AG04450 (cell line): Measurements from ENCODE around the gene ROBO3. TPM values are rescaled to one million over a fixed set of nuclear protein-coding genes. Genes with fewer than 3 reads are reported as not detected.

Experiments used
- CTCF ChIA-PET: fragments of 300-600, 350-600 bp; formaldehyde crosslinking; extraction: SDS; loops from one replicate; lab custom pipeline; 2022; ENCODE audit warnings: antibody characterized with exemption, inconsistent platforms; lab: Charles Lee
- POLR2A ChIA-PET: fragments of 350-600 bp; formaldehyde crosslinking; extraction: SDS; loops from one replicate; lab custom pipeline; 2021; ENCODE audit warnings: antibody characterized with exemption, inconsistent platforms; lab: Yijun Ruan, JAX
- DNase-seq: peaks from one replicate; pipeline ENCODE4 v3.0.0-alpha.2; 2011; ENCODE audit warnings: low read depth, low spot score
- H3K27ac ChIP-seq: one replicate; pipeline ENCODE4 v1.5.1; 2012; ENCODE audit warnings: low read depth, low read length, control low read depth
- H3K27me3 ChIP-seq: one replicate; pipeline ENCODE4 v1.6.0; 2012; ENCODE audit warnings: low read length; ENCODE audit not compliant: control insufficient read depth, insufficient read depth
- H3K4me3 ChIP-seq: 2 replicates; pipeline ENCODE4 v1.5.1; 2011; ENCODE audit warnings: mild to moderate bottlenecking, low read depth, low read length, control low read depth
- H3K9me3 ChIP-seq: 2 replicates; pipeline ENCODE4 v1.5.1; 2012; ENCODE audit warnings: low read length; ENCODE audit not compliant: control insufficient read depth, insufficient read depth
- polyA plus RNA-seq: library from polyadenylated mRNA; depleted of rRNA; stranded (reverse); fragments of >200 nt; gene quantifications from 2 replicates; pipeline ENCODE4 v1.2.3, GENCODE V29; 2011
- TF ChIP-seq, protein P1 (sequence below): IDR thresholded peaks from 2 replicates; pipeline ENCODE4 v1.5.1; 2011; ENCODE audit warnings: low read depth, low read length, control low read depth, inconsistent platforms

ROBO3 gene
- polyA plus RNA-seq, 1 experiment, result 28.9 TPM

DNA sequence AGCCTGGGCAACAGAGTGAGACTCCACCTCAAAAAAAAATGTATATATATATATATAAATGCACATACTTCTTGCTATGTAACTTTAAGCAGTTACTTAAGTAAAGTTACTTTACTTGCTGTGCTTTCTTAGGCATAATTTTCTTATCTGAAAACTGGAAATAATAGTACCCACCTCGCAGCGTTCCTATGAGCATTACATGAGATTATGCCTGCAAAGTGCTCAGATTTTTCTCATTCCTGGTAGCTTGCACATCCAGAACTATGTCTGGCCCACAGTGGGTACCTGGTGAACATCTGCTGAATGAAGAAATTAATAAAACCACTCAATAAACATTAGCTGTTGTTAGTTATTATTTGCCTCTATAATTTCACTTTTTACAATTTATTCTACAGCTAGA lies 6.1 kb upstream of the ROBO3 start:
- H3K9me3 ChIP-seq, result no peaks in the 10 kb centered on the region; the same call in 1 of the 2 replicates
- no peak overlapping the region for H3K27ac ChIP-seq
- no peak for DNase-seq
- TF ChIP-seq, protein P1, sequence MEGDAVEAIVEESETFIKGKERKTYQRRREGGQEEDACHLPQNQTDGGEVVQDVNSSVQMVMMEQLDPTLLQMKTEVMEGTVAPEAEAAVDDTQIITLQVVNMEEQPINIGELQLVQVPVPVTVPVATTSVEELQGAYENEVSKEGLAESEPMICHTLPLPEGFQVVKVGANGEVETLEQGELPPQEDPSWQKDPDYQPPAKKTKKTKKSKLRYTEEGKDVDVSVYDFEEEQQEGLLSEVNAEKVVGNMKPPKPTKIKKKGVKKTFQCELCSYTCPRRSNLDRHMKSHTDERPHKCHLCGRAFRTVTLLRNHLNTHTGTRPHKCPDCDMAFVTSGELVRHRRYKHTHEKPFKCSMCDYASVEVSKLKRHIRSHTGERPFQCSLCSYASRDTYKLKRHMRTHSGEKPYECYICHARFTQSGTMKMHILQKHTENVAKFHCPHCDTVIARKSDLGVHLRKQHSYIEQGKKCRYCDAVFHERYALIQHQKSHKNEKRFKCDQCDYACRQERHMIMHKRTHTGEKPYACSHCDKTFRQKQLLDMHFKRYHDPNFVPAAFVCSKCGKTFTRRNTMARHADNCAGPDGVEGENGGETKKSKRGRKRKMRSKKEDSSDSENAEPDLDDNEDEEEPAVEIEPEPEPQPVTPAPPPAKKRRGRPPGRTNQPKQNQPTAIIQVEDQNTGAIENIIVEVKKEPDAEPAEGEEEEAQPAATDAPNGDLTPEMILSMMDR, result no peak
- CTCF ChIA-PET, result interaction anchor here (0.6 to 3.5 kb wide), 4 partner anchors 17 to 22 kb away, joined by 3 to 25 read pairs (median 10); no protein-coding TSS in a partner anchor
- peaks cover 62% of the 10 kb centered on the region for H3K27me3 ChIP-seq
- no peak overlapping the region for H3K4me3 ChIP-seq
- POLR2A ChIA-PET, result no interaction called here

DNA sequence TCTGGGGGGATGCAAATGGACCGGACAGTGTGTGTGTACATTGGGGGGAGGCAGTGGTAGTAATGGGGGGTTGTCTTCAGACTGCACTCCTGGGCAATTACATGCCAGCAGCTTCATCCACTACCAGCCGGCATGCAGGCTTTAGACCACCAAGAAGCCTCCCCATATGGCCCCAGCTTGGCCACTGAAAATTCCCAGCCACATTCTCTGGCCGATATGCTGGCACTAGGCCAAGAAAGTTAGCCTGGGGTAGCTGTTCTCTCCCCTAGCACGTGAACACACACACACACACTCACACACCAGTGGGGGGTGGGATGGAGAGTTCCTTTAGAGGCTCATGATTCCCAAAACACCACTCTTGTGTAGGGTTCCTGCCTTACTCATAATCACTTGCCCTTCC lies 3.6 kb upstream of the ROBO3 start:
- TF ChIP-seq, protein P1, result no peak
- no peak for DNase-seq
- CTCF ChIA-PET, result interaction anchor here (1.7 to 2.8 kb wide), 2 partner anchors 15 to 25 kb away, joined by 5 to 15 read pairs; no protein-coding TSS in a partner anchor
- no peaks in the 10 kb centered on the region; the same call in 1 of the 2 replicates for H3K9me3 ChIP-seq
- POLR2A ChIA-PET, result interaction anchor here (0.7 kb wide), 1 partner anchor 218 kb away, joined by 3 read pairs; no protein-coding TSS in a partner anchor
- H3K27ac ChIP-seq, result no peak overlapping the region
- H3K27me3 ChIP-seq, result peaks cover 66% of the 10 kb centered on the region
- H3K4me3 ChIP-seq, result no peak overlapping the region

DNA sequence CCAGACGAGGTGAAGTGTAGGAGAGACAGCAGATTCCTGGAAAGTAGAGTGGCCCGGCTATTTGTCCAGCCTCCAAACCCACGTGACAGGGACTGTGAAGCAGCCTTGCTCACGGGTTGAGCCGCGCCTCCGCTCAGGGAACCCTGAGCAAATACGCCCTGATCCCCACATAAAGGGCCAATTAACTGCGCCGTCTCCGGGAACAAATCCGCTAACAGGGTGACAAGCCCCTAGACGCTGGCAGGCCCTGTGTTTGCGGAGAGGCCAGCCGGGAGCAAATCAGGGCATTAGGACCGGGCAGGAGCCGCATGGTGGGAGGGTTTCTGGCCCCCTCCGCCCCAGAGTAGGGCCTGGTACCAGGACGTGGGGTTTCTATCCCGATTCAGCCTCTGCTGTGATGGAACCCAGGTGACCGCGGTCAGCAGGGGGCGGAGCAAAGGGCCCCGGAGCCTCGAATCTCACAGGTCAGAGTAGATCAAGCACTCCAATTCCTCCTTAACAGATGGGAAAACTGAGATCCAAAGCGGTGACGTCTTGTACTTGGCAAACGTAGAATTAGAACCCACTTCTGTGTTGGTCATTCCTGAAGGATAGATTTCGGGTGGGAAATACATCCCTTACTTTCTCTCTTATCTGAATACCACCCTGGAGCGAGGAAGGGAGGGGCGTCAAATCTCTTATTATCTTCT lies 2.0 kb upstream of the ROBO3 start:
- ChIA-PET CTCF (interaction anchor here (1.2 kb wide), 1 partner anchor 27 kb away, joined by 3 read pairs; no protein-coding TSS in a partner anchor), POLR2A (no interaction called here)
- DNase-seq, result no peak
- no peak overlapping the region for H3K27ac ChIP-seq
- no peaks in the 10 kb centered on the region; the same call in 1 of the 2 replicates for H3K9me3 ChIP-seq
- TF ChIP-seq, protein P1, result no peak
- H3K4me3 ChIP-seq, result peak overlapping the region; percentile 37
- H3K27me3 ChIP-seq, result peaks cover 82% of the 10 kb centered on the region

DNA sequence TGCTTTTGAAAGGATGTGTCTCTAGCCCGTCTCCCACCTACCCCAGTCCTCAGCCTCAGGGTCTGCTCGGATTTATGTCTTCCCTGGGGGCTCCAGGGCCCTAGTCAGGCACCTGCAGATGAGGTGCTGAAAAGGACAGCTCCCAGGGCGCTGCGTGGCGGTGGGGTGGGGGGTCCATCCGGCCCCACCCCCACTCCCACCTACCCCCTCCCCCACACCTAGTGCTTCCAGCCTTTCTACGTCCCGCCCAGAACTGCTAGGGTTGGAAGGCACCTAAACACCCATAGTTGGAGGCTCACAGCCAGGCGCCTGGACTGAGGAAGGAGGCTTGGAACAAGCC lies 1.4 kb upstream of the ROBO3 start:
- TF ChIP-seq, protein P1, result no peak
- CTCF ChIA-PET, result interaction anchor here (0.6 to 1.2 kb wide), 2 partner anchors 27 to 111 kb away, joined by 3 to 4 read pairs; no protein-coding TSS in a partner anchor
- Histone ChIP-seq H3K27me3 (peaks cover 87% of the 10 kb centered on the region), H3K27ac (no peak overlapping the region), H3K4me3 (no peak overlapping the region), H3K9me3 (no peaks in the 10 kb centered on the region; the same call in 1 of the 2 replicates)
- no peak for DNase-seq
- POLR2A ChIA-PET, result no interaction called here
